DND-41 (cell line): ENCODE data around the gene TRIM45.

Experiments
- CTCF ChIP-seq: IDR thresholded peaks from 2 replicates; pipeline ENCODE4 v1.5.1; 2012; ENCODE audit warnings: borderline replicate concordance, low read length, moderate library complexity, mild to moderate bottlenecking; ENCODE audit not compliant: poor library complexity, severe bottlenecking; ENCODE audit errors: extremely low read depth
- EZH2 ChIP-seq: IDR thresholded peaks from 3 replicates; pipeline ENCODE4 v1.6.1; 2012; ENCODE audit warnings: borderline replicate concordance, low read depth, mild to moderate bottlenecking, moderate library complexity, low read length, inconsistent platforms; ENCODE audit not compliant: severe bottlenecking

DNA sequence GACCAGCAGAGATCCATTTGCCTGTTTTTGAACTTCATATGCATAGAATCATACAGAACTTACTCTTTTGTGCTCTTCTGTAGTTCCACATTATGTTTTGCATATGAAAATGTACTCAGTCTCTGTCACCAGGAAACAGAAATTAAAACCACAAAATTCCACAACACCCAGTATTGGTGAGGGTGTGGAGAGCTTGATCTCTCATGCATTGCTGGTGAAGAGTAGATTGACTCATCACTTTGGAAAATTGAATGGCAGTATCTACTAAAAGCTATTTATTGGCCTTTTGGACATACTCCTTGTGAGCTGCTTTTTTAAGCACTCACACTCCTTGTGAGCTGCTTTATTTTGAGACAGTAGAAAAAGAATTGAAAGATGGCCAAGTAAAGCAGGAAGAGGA, 45.9 kb upstream of the TRIM45 start:
- TF ChIP-seq EZH2 (no peak), CTCF (no peak)
